ENCODE results near the gene BTLA.
"Not testable (repeated sequence)": the region's sequence is repeated elsewhere in the genome, so short reads cannot be mapped to it uniquely, and the experiment has no call there.

Gene BTLA

DNA sequence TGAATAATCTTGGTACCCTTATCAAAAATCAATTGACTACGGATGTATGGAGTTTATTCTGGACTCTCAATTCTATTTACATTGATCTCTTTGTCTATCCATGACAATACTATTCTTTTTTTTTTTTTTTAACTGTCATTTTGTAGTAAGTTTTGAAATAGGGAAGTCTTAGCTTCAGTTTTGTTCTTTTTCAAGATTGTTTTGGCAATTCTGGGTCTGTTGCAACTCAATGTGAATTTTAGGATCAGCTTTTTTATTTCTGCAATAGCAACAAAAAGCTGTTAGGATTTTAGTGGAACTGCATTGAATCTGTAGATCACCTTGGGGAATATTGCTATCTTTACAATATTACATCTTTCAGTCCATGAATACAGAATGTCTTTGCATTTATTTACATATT lies 21.4 kb downstream of the BTLA start:
- no peaks in the 10 kb centered on the region for H3K27me3 Mint-ChIP-seq
- H3K4me3 Mint-ChIP-seq, result no peak overlapping the region
- peaks cover 60% of the 10 kb centered on the region for H3K36me3 Mint-ChIP-seq
- peaks cover 56% of the 10 kb centered on the region for H3K4me1 Mint-ChIP-seq
- DNase-seq (ENCODE audit: low spot score in 2 of 2) (no peak), ATAC-seq (ENCODE audit: low read depth) (no peak)
- peak overlapping the region; percentile 58 for H3K27ac Mint-ChIP-seq
- no peaks in the 10 kb centered on the region for H3K9me3 Mint-ChIP-seq

DNA sequence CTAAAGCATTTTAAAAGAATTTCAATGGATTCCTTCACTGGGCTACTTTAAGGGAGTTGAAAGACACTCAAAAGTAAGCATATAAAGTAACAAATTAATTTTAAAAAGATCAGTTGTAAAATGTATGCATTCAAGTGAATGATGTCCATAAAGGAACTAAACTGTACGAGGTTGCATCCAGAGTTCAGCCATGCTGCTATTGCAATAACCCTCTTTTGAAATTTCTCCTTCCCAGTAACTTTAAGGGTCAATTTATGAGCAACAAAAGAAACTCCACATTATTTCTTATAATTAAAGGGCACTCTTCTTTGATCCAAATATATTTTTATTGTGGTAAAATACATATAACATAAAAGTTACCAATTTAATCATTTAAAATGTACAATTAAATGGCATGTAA lies 22.9 kb downstream of the BTLA start:
- Mint-ChIP-seq H3K36me3 (peaks cover 57% of the 10 kb centered on the region), H3K27ac (no peak overlapping the region), H3K4me1 (peaks cover 52% of the 10 kb centered on the region), H3K4me3 (no peak overlapping the region), H3K9me3 (no peaks in the 10 kb centered on the region), H3K27me3 (no peaks in the 10 kb centered on the region)
- DNase-seq (ENCODE audit: low spot score in 2 of 2) (no peak), ATAC-seq (ENCODE audit: low read depth) (no peak)

DNA sequence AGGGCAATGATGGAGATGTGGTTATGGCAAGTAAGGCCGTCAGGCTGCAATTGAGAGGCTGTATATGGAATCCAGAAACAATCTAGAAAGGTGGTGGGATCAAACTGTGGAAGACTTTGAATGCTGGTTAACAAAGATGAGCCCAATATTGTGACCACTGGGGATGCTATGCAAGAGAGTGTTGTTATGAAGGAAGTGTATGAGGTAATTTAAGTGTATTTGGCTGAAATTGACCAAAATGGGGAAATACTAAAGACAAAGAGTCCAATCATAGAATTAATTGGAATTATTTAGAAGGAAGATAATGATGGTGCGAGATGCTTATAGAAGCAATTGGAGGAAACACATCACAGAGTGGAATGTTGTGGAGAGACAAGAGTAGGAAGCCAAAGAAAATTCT lies 24.5 kb downstream of the BTLA start:
- H3K4me1 Mint-ChIP-seq, result peaks cover 51% of the 10 kb centered on the region
- peaks cover 57% of the 10 kb centered on the region for H3K36me3 Mint-ChIP-seq

DNA sequence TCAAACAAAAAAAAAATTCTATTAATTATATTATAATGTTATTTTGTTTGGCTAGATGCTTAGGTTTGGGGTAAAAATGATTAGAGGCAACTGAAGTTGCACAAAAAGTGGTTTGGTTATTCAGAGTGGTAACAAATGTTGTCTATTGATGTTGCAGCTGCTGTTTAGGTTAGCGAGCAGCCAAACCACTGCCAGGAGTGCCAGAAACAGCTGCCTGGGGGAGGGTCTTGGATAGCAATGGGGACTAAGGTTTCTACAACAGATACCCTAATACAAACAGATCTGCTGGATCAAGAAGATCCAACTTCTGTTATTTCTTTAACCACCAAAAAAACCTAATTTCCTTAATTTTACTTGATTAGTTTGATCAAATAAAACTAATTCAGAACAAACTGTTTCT lies 26.6 kb downstream of the BTLA start:
- H3K27me3 Mint-ChIP-seq, result no peaks in the 10 kb centered on the region
- H3K4me1 Mint-ChIP-seq, result peaks cover 53% of the 10 kb centered on the region
- H3K27ac Mint-ChIP-seq, result peak overlapping the region; percentile 94
- no peak overlapping the region for H3K4me3 Mint-ChIP-seq
- H3K36me3 Mint-ChIP-seq, result peaks cover 57% of the 10 kb centered on the region
- no peaks in the 10 kb centered on the region for H3K9me3 Mint-ChIP-seq
- DNase-seq (ENCODE audit: low spot score in 2 of 2) (no peak), ATAC-seq (ENCODE audit: low read depth) (no peak)

More for the DNA sequence above, 24.5 kb downstream of the BTLA start:
- ATAC-seq (ENCODE audit: low read depth), result no peak
- H3K27me3 Mint-ChIP-seq, result no peaks in the 10 kb centered on the region
- no peaks in the 10 kb centered on the region for H3K9me3 Mint-ChIP-seq
- peak overlapping the region; percentile 2 for H3K4me3 Mint-ChIP-seq
- no peak for DNase-seq (ENCODE audit: low spot score in 2 of 2)
- peak overlapping the region; percentile 48 for H3K27ac Mint-ChIP-seq

DNA sequence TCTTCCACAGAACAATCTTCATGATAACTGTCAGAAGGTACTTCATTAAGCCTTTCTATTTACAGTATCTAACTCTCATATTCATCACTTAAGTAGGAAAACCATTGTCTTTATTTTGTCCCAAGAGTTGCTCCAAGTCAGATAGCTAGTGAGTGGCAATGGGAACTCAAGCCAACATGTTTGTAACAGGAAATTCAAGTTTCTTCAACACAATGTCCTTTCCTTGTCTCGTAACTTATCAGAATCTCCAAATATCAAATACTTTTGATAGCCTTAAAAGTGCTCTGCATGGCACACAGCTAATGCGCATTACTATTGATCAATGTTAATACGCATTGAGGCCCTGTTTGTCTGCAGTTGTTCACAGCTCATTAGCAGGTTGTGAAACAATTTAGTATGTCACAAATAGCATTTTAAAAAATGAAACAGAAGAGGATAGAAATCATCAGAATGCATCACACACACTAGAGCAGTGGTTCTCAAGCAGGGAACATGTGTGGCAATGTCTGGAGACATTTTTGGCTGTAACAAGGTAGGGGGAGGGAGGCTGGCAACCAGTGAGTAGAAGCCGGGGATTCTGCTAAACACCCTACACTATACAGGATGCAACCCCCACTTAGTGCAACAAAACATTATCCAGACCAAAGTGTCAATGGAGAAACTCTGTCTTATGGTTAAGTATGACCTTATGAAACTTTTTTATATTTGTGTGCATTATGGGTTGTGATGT lies 27.5 kb downstream of the BTLA start:
- H3K4me1 Mint-ChIP-seq, result peaks cover 56% of the 10 kb centered on the region
- ATAC-seq (ENCODE audit: low read depth) (no peak), DNase-seq (ENCODE audit: low spot score in 2 of 2) (no peak)
- peaks cover 55% of the 10 kb centered on the region for H3K36me3 Mint-ChIP-seq
- peak overlapping the region; percentile 81 for H3K27ac Mint-ChIP-seq
- no peaks in the 10 kb centered on the region for H3K9me3 Mint-ChIP-seq
- H3K4me3 Mint-ChIP-seq, result peak overlapping the region; percentile 30
- H3K27me3 Mint-ChIP-seq, result no peaks in the 10 kb centered on the region

DNA sequence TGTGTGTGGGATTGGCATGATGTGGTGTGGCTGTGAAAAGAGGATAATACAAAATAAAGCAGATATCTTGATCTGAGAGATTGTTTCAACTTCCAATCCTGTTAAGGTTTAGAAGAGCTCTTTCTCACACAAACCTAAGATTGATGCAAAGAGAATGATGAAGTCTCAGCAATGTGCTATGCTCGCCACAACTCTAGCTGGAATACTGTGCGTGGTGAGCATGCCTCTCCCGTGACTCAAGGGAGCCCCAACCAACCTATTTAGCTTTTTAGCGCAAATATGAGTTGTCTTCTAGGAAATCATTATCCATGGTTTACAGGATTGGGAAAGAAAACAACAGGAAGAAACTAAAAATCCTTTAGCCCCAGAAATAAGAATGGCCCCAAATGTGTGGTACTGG lies 28.5 kb downstream of the BTLA start:
- Mint-ChIP-seq H3K4me1 (peaks cover 57% of the 10 kb centered on the region), H3K27me3 (no peaks in the 10 kb centered on the region), H3K4me3 (peak overlapping the region; percentile 6), H3K27ac (peak overlapping the region; percentile 77), H3K36me3 (peaks cover 60% of the 10 kb centered on the region), H3K9me3 (no peaks in the 10 kb centered on the region)
- DNase-seq (ENCODE audit: low spot score in 2 of 2) (no peak), ATAC-seq (ENCODE audit: low read depth) (no peak)

DNA sequence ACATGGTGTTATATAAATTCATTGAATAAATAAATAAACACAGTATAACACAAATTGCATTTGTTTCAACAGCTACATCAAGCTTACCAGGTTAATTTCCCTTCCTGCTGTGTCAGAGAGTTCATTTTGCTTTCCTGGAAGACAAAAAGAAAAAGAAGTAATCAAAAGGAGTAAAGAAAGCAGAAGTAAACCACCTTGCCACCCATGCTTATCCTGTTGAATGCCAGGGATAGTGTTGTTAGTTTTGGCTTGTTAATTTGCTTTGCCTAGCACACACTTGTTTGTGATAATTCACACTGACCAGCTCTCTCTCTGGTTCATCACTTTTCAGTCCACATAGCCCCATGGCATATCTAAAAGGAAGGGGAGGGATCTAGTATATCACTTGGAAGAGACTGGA lies 29.6 kb downstream of the BTLA start:
- peak overlapping the region; percentile 24 for H3K4me3 Mint-ChIP-seq
- no peaks in the 10 kb centered on the region for H3K9me3 Mint-ChIP-seq
- H3K27me3 Mint-ChIP-seq, result no peaks in the 10 kb centered on the region
- H3K4me1 Mint-ChIP-seq, result peaks cover 56% of the 10 kb centered on the region
- no peak for DNase-seq (ENCODE audit: low spot score in 2 of 2)
- ATAC-seq (ENCODE audit: low read depth), result no peak
- peak overlapping the region; percentile 77 for H3K27ac Mint-ChIP-seq
- peaks cover 62% of the 10 kb centered on the region for H3K36me3 Mint-ChIP-seq

DNA sequence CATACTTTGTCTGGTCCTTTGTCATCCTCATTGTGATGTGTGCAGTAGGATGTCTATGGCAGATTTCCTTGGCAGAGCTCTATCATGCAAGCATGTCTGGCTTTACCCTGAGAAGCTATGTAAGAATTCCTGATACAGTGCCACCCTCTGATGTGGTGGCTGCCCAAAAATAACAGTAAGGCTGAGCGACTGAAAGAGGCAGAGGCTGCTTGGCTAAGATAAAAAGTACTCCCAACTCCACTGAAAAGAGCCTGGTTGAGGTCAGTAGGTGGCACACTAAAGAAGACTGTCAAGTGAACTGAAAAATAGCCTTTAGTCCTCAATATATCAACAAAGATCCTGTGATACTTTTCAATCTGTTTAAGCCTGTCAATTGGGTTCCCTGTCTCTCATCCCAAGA lies 31.7 kb downstream of the BTLA start:
- DNase-seq (ENCODE audit: low spot score in 2 of 2), result no peak
- no peak overlapping the region for H3K4me3 Mint-ChIP-seq
- no peak for ATAC-seq (ENCODE audit: low read depth)
- no peaks in the 10 kb centered on the region for H3K9me3 Mint-ChIP-seq
- H3K27me3 Mint-ChIP-seq, result no peaks in the 10 kb centered on the region
- peaks cover 59% of the 10 kb centered on the region for H3K36me3 Mint-ChIP-seq
- H3K27ac Mint-ChIP-seq, result peak overlapping the region; percentile 82
- peaks cover 56% of the 10 kb centered on the region for H3K4me1 Mint-ChIP-seq

DNA sequence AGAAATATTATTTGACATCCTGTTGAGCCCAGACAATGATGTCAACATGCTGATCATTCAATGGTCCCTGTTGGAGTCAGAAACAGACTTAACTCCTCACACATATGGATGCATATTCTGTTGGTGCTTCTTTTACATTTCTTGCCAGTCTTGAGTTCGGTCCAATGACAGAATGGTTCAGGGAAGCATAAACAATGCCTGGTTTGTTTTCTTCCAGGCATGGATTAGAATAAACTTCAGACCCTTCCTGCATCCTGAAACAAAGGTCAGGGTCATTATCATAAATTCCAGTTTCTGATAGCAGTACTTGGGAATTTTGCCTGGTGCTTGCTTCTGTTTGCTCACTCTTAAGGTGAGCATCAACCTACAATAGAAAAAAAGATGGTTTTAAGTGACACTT lies 33.3 kb downstream of the BTLA start:
- Mint-ChIP-seq H3K27ac (peak overlapping the region; percentile 80), H3K36me3 (peaks cover 54% of the 10 kb centered on the region), H3K4me1 (peaks cover 55% of the 10 kb centered on the region), H3K4me3 (no peak overlapping the region), H3K27me3 (no peaks in the 10 kb centered on the region), H3K9me3 (no peaks in the 10 kb centered on the region)
- no peak for ATAC-seq (ENCODE audit: low read depth)
- DNase-seq (ENCODE audit: low spot score in 2 of 2), result no peak

DNA sequence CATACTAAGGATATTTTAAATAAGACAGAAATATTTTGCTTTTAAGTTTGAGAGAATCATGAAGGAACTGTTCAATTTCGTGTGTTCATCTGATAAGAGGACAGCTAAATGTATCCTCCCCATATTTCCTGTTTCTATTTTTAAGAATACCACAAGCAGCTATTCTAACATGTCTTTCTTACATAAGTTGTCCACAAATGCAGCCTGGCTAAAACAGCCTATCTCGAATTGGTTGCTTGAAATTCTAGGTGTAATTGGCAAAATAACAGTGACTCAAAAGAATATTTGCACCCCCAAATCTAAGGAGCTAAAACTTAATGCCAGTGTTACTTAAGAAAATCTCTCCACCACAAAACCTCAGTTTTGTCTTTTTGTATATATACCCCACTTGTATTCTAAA lies 35.0 kb downstream of the BTLA start:
- Mint-ChIP-seq H3K27ac (peak overlapping the region; percentile 80), H3K27me3 (no peaks in the 10 kb centered on the region), H3K4me3 (peak overlapping the region; percentile 67), H3K4me1 (peaks cover 49% of the 10 kb centered on the region), H3K36me3 (peaks cover 40% of the 10 kb centered on the region), H3K9me3 (no peaks in the 10 kb centered on the region)
- ATAC-seq (ENCODE audit: low read depth) (peak; percentile 89), DNase-seq (ENCODE audit: low spot score in 2 of 2) (peak in 1 of 2 donors; percentile 7)

DNA sequence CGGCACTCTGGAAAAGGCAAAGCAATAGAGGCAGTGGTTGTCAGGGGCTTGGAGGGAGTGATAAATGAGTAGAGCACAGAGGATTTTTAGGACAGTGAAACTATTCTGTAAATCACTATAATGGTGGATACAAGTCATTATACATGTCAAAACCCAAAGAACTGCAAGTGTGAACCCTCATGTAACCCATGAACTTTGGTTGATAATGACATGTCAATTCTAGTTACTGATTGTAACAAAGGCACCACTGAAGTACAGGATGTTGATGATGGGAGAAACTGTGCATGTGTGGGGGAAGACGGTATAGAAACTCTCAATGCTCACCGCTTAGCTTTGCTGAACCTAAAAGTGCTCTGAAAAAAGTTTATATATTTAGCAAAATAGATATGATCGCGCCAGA lies 36.0 kb downstream of the BTLA start:
- Mint-ChIP-seq H3K4me3 (peak overlapping the region; percentile 31), H3K4me1 (peaks cover 47% of the 10 kb centered on the region), H3K36me3 (peaks cover 36% of the 10 kb centered on the region), H3K9me3 (no peaks in the 10 kb centered on the region), H3K27me3 (no peaks in the 10 kb centered on the region), H3K27ac (peak overlapping the region; percentile 80)
- ATAC-seq (ENCODE audit: low read depth) (no peak), DNase-seq (ENCODE audit: low spot score in 2 of 2) (no peak)

DNA sequence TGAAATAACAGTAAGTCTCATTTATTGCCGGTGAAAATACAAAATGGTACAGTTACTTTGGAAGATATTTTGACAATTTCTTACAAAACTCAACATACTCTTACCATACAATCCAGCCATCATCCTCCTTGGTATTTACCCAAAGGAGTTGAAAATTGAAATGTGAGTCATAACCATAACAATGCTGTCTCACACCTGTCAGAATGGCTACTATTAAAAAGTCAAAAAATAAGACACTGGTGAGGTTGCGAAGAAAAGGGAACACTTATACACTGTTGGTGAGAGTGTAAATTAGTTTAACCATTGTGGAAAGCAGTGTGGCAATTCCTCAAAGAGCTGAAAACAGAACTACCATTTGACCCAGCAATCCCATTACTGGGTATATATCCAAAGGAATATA lies 37.5 kb downstream of the BTLA start:
- not testable (repeated sequence) for H3K4me3 Mint-ChIP-seq, H3K9me3 Mint-ChIP-seq
- H3K4me1 Mint-ChIP-seq, result peaks cover 50% of the 10 kb centered on the region

DNA sequence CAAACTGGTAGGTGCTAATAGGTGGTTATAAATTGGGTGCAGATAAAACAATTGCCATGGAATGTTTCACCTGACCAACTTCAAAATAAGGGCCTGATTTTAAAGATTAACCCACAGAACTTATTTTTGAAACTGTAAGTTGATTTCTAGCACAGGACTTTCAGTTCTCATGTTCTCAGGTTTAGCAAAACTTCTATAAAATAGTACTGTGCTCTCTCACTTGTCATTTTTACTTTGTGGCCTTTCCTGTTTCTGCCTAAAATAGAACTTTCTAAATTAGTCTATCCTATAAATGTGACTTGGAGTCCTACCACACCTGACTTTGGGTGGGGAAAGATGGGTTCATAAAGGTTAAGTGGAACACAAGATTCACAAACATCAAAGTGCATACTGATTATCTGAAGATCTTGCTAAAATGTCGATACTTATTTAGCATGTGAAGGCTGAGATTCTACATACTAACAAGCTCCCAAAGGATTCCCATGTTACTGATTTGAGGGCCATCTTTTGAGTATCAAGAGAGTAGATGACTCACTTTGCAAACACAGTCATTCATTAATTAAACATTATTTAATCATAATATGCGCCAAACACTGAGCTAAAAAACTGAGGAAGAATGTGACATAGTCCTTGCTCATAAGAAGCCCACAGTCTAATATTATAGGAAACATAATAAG lies 38.6 kb downstream of the BTLA start:
- Mint-ChIP-seq H3K4me3 (peak overlapping the region; percentile 59), H3K36me3 (peaks cover 21% of the 10 kb centered on the region), H3K4me1 (peaks cover 47% of the 10 kb centered on the region), H3K27me3 (no peaks in the 10 kb centered on the region), H3K9me3 (peaks cover 2% of the 10 kb centered on the region), H3K27ac (peak overlapping the region; percentile 90)
- ATAC-seq (ENCODE audit: low read depth) (peak; percentile 14), DNase-seq (ENCODE audit: low spot score in 2 of 2) (no peak)

More for the DNA sequence above, 37.5 kb downstream of the BTLA start:
- H3K27me3 Mint-ChIP-seq; DNase-seq (ENCODE audit: low spot score in 2 of 2); ATAC-seq (ENCODE audit: low read depth): not testable (repeated sequence)
- Mint-ChIP-seq H3K36me3 (peaks cover 28% of the 10 kb centered on the region), H3K27ac (peak overlapping the region; percentile 90)

DNA sequence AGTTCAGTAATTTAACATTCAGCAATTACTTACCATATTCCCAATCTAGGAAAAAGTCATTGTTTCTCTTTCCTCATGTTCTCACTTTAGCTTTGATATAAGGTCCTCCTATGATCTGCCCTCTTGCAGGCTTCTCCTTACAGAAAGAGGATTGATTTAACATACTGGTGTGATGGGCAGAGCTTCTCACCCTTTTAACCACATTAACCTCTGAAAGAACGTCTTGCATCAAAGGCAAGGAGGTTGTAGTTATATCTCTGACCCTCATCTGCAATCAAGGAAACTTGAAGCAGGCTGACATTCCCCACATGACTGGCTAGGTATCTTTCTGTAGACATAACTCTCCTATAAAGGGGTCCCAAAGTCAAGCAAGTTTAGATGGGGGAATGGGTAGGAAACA lies 39.5 kb downstream of the BTLA start:
- H3K27ac Mint-ChIP-seq, result peak overlapping the region; percentile 90
- H3K4me1 Mint-ChIP-seq, result peaks cover 43% of the 10 kb centered on the region
- peaks cover 16% of the 10 kb centered on the region for H3K36me3 Mint-ChIP-seq
- no peak for DNase-seq (ENCODE audit: low spot score in 2 of 2)
- H3K27me3 Mint-ChIP-seq, result no peaks in the 10 kb centered on the region
- ATAC-seq (ENCODE audit: low read depth), result no peak
- peaks cover 2% of the 10 kb centered on the region for H3K9me3 Mint-ChIP-seq
- H3K4me3 Mint-ChIP-seq, result peak overlapping the region; percentile 65

Measured in memory B cell (primary cell).